HG03442 (cell line): ENCODE measurements around the gene KDM7A.
"Not testable (repeated sequence)": the region's sequence is repeated elsewhere in the genome, so short reads cannot be mapped to it uniquely, and the experiment has no call there.

ENCODE experiments used
- ATAC-seq: cut with Tn5 transposase; IDR thresholded peaks from one replicate; pipeline ENCODE4 v1.9.1; 2021; ENCODE audit warnings: mild to moderate bottlenecking, moderate library complexity; ENCODE audit not compliant: unreplicated experiment

The KDM7A gene

DNA sequence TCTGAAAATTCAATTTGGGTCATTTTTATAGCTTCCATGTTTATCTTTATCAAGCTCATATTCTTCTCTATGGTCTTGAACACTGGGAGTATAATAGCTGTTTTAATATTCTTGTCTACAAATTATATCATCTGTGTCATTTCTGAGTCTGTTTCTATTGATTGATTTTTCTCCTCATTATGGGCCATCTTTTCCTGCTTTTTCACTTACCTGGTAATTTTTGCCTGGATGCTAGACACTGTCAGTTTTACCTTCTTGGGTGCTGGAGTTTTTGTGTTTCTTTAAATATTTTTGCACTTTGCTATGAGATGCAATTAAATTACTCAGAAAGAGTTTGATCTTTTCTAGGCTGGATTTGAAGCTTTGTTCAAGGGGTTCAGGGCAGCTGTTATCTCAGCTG, 26.8 kb upstream of the KDM7A start:
- no peak for ATAC-seq

DNA sequence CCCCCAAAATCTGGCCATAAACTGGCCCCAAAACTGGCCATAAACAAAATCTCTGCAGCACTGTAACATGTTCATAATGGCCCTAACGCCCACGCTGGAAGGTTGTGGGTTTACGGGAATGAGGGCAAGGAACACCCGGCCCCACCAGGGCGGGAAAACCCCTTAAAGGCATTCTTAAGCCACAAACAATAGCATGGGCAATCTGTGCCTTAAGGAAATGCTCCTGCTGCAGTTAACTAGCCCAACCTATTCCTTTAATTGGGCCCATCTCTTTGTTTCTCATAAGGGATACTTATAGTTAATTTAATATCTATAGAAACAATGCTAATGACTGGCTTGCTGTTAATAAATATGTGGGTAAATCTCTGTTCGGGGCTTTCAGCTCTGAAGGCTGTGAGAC, 26.2 kb upstream of the KDM7A start:
- not testable (repeated sequence) for ATAC-seq

DNA sequence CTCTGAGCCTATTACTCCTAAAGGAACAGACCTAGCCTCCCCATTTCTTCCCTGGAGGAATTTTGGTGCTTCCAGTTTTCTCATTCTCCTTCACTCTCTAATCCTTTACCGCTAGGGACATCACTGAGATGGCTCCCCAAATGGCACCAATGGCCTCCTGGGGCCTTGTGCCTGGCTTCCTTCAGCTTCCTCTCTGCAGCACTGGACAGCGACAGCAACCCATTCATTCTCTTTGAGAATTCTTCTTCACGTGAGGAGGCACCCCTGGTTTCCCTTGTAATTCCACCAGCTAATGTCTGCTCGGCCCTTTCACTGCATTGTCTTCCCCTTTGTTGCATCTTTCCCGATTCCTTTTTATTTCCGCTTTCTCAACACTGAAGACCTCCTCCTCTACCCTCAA, 24.6 kb upstream of the KDM7A start:
- ATAC-seq: no peak

GRCh38 chr7:140200061-140200989, 23.5 kb upstream of the KDM7A start:
- ATAC-seq: no peak

GRCh38 chr7:140197938-140198337, 21.2 kb upstream of the KDM7A start:
- ATAC-seq: no peak

- no peak for ATAC-seq
Observed at GRCh38 chr7:140197218-140197890, 20.6 kb upstream of the KDM7A start.

- ATAC-seq: no peak
Observed at GRCh38 chr7:140196361-140197217, 19.8 kb upstream of the KDM7A start.

- no peak for ATAC-seq
Observed at GRCh38 chr7:140195859-140196258, 19.1 kb upstream of the KDM7A start.

- no peak for ATAC-seq
Observed at GRCh38 chr7:140192620-140193019, 15.8 kb upstream of the KDM7A start.

DNA sequence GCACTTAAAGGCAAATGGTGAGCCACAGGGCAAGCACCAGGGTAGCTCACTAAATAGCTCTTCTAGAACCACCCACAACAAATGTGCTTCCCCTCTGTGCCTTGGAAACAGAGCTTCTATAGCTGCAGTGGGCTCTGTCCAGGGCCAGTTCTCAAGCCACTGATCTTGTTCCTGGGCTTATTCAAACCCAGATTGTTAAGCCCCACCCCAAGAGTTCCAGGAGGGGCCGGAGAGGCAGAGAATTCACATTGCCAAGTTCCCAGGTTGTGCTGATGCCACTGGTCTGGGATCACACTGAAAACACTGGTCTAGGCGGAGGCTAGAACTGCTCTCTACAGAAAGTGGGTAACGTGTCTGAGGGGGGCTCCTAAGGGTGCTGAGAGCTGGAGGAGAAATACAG, 15.4 kb upstream of the KDM7A start:
- no peak for ATAC-seq

DNA sequence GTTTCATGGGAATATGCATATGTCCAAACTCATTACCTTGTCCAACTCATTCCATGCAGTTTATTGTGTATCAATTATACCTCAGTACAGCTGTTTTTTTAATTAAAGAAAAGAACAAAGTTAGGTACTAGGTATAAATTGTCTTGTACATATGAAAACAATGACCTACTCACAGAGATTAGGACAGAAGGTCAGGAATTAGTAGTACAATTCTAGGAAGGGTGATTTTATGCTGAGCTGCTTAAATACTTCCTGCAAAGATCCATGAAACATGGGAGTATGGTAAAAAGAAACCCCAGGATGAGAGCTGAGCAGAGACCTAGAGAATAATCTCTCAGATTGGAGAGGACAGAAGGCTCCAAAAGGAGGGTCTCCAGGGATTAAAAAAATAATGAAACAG, 13.8 kb upstream of the KDM7A start:
- ATAC-seq: no peak

DNA sequence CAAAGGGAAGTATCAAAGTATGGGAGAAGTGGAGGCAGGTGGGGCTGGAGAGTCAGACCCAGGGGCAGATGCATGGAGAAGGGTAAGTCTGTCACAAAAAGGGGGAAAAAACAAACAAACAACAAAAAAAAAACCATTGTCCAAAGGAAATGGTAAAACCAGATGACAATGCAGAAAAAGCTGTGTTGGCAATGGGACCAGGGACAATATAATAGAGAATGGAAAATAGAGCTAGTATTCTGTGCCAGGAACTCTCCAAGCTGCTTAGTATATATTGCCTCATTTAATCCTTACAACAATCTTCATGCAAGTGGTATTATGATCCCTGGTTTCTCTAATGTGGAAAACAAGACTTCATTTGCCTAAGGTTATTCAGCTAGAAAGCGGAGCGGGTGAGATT, 13.1 kb upstream of the KDM7A start:
- no peak for ATAC-seq

DNA sequence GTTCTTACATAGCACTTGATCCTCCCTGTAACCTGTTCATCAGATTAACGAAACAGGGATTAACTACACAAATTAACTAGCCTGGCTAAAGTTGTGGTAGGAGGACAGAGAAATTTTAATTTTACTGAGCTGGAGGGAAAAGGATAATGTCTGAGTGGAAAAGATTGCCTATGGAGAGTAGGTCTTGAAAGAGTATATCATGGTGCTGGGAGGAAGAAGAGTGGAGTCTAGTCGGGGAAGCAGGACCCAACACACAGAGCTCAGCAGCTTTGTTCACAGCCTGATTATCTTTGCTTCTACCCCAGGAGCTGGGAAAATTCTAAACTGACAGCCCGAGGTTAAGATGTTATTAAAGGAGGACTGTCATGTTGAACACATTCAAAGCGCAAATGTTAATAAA, 6.1 kb upstream of the KDM7A start:
- ATAC-seq: no peak

GRCh38 chr7:140179339-140179738, 2.6 kb upstream of the KDM7A start:
- ATAC-seq: no peak

DNA sequence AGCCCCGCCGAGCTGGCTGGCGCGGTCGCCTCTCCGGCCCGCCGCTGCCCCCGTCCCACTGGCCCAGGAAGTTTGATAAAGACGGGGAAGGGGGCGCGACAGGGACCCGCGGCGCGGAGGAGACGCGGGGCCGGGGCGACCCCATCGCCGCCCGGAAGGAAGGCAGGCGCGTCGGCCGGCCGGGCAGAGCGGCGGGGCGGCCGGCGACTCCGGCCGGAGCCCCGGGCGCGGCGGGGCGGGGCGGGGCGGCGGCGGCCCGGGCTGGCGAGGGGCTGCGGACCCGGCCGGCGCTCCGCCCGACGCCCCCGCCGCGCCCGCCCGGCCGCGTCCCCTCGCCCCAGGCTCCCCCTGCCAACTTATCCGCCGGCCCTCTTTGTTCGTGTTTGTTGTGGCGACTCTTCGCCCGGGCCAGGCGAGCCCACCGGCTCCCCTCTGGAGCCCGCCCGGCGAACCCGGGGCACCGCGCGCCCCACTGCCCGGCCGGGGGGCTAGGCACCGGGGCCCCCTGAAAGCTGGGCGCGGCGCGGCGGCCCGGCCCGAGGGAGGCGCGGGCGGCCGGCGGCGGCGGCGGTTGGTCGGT, 571 bp downstream of the KDM7A start:
- peak; percentile 0 for ATAC-seq

GRCh38 chr7:140175221-140176121, 1.3 kb downstream of the KDM7A start:
- ATAC-seq: peak; percentile 55

- ATAC-seq: no peak
Observed at GRCh38 chr7:140174217-140174616, 2.6 kb downstream of the KDM7A start.

DNA sequence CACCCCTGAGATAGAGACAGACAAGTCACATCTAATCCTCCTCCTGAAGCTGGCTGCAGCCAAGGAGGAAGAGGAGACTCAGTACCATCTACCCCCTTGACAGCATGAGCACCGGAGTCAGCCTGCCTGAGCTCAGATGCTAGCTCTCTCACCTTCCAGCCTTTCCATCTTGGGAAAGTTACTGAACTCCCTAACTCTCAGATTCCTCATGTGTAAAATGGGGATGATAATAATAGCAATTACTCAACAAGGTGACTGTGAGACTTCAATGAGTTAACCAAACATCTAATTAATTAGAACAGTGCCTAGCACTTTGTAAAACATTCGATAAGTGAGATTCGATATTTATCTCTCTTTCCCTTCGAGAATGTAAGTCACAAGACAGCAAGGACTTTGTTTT, 6.4 kb downstream of the KDM7A start:
- ATAC-seq: no peak

DNA sequence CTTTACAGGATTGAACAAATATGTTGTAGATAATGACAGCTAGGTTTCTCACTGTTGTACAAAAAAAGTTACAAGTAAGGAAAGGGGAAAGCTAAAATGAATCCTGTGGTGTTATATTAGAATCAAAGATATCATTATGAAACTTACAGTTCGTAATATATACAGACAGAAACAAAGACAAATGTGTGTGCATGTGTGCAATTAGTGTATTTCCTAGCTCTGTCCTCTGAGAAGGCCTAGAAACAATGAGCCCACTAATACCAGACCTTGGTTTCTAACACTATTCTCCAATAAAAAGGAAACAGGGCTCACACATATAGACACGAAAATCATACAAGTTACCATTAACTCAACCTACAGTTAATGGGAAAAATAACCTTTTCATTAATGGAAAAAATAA, 8.0 kb downstream of the KDM7A start:
- ATAC-seq: no peak

DNA sequence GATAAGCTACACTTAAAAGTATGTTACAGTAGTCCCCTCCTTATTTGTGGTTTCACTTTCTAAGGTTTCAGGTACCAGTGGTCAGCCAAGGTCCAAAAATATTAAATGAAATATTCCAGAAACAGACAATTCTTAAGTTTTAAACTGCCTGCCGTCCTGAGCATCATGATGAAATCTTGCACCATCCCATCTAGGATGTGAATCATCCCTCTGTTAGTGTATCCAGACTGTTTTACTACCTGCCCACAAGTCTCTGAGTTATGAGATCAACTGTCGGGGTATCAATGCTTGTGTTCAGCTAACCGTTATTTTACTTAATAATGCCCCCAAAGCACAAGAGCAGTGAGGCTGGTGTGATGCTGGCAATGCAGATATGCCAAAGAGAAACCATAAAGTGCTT, 11.4 kb downstream of the KDM7A start:
- no peak for ATAC-seq
